ENCODE results near the gene ZNF451.

DNA sequence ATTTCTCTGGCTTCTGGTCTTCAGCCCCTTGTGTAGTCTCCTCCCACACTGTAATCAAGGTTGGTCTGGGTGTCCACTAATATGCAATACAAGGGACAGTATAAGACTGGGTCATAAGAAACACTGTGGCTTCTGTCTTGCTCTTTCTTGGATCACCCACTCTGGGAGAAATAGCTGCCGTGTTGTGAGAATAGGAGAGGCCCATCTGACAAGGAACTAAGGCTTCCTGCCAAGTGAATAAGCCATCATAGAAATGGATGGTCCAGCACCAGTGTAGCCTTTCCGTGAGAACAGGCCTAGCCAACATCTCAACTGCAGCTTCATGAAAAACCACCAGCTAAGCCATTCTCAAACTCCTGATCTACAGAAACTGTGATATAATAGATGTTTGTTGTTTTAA is 105.5 kb downstream of the ZNF451 start:
- TF ChIP-seq, protein P1, sequence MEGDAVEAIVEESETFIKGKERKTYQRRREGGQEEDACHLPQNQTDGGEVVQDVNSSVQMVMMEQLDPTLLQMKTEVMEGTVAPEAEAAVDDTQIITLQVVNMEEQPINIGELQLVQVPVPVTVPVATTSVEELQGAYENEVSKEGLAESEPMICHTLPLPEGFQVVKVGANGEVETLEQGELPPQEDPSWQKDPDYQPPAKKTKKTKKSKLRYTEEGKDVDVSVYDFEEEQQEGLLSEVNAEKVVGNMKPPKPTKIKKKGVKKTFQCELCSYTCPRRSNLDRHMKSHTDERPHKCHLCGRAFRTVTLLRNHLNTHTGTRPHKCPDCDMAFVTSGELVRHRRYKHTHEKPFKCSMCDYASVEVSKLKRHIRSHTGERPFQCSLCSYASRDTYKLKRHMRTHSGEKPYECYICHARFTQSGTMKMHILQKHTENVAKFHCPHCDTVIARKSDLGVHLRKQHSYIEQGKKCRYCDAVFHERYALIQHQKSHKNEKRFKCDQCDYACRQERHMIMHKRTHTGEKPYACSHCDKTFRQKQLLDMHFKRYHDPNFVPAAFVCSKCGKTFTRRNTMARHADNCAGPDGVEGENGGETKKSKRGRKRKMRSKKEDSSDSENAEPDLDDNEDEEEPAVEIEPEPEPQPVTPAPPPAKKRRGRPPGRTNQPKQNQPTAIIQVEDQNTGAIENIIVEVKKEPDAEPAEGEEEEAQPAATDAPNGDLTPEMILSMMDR (IDR thresholded peaks at IDR 0.05), result no peak
- TF ChIP-seq EZH2 (IDR thresholded peaks at IDR 0.05; ENCODE audit: borderline replicate concordance, insufficient read depth, low read depth, low read length, poor library complexity, severe bottlenecking), result no peak

Data from B cell (primary cell).